GM12878 (cell line): ENCODE results near the gene SPTBN1. TPM values are rescaled to one million over a fixed set of nuclear protein-coding genes. Genes with fewer than 3 reads are reported as not detected.

Experiments
- ATAC-seq: fragments of 200-7000 bp; cut with Tn5 transposase; 3 replicates; pipeline ENCODE4 v1.9.1; 2020; ENCODE audit warnings: mild to moderate bottlenecking, moderate library complexity
- BruUV-seq: library from RNA; stranded (reverse); fragments of 400-500 nt; replicated peaks from 2 replicates; lab custom pipeline; 2021; lab: Mats Ljungman, UMichigan
- CTCF ChIA-PET: fragments of 300-600 bp; sonication (Branson Sonifier 250); formaldehyde crosslinking; extraction: SDS; loops from one replicate; lab custom pipeline; 2021; ENCODE audit warnings: inconsistent platforms; lab: Yijun Ruan, JAX
- POLR2A ChIA-PET: fragments of 350-600 bp; formaldehyde crosslinking; extraction: SDS; loops from one replicate; lab custom pipeline; 2021; ENCODE audit warnings: inconsistent platforms; lab: Charles Lee
- RAD21 ChIA-PET: fragments of 300-600 bp; sonication (Branson Sonifier 250); formaldehyde crosslinking; loops from one replicate; lab custom pipeline; 2023; ENCODE audit warnings: antibody characterized with exemption; ENCODE audit not compliant: unreplicated experiment; lab: Charles Lee
- SMC1A ChIA-PET: fragments of 300-600 bp; sonication (Branson Sonifier 250); formaldehyde crosslinking; loops from one replicate; lab custom pipeline; 2023; ENCODE audit not compliant: unreplicated experiment, uncharacterized antibody; lab: Charles Lee
- DNase-seq: peaks from one replicate; pipeline ENCODE4 v3.0.0-alpha.2; 2011; ENCODE audit warnings: low read depth, low spot score
- FAIRE-seq: peaks from 3 replicates; lab custom pipeline; 2011; peaks lifted over from hg19 to GRCh38; lab: Jason Lieb, UNC
- H2AFZ ChIP-seq: 2 replicates; pipeline ENCODE4 v1.6.0; 2011; ENCODE audit warnings: low read depth, low read length, control low read depth; ENCODE audit not compliant: control insufficient read depth
- H3K27ac ChIP-seq: 2 replicates; pipeline ENCODE4 v1.5.1; 2011; ENCODE audit warnings: control low read depth; ENCODE audit not compliant: control insufficient read depth, insufficient read depth
- H3K27me3 ChIP-seq, 2 experiments: replicated peaks in 1 of 2; 2 replicates each; pipeline versions ENCODE4 v1.6.0 to v1.6.1; 2011; ENCODE audit warnings: low read length in 1 of 2; ENCODE audit not compliant: control insufficient read depth in 2 of 2, insufficient read depth in 2 of 2
- H3K36me3 ChIP-seq, 2 experiments: 2 replicates each; pipeline ENCODE4 v1.5.1; 2011; ENCODE audit warnings: low read length in 1 of 2; ENCODE audit not compliant: control insufficient read depth in 2 of 2, insufficient read depth in 2 of 2
- H3K4me1 ChIP-seq: 2 replicates; pipeline ENCODE4 v1.6.1; 2011; ENCODE audit warnings: mild to moderate bottlenecking, low read length, moderate library complexity, mixed read lengths; ENCODE audit not compliant: control insufficient read depth, insufficient read depth
- H3K4me2 ChIP-seq: 2 replicates; pipeline ENCODE4 v1.6.0; 2011; ENCODE audit warnings: control low read depth; ENCODE audit not compliant: control insufficient read depth, insufficient read depth
- H3K4me3 ChIP-seq: fragments of 200-600 bp; sonication (generic); 2 replicates; pipeline ENCODE4 v1.5.1; 2016
- H3K79me2 ChIP-seq: 2 replicates; pipeline ENCODE4 v1.6.0; 2011; ENCODE audit warnings: low read length; ENCODE audit not compliant: control insufficient read depth, insufficient read depth
- H3K9ac ChIP-seq: 2 replicates; pipeline ENCODE4 v1.8.0; 2011; ENCODE audit warnings: low read length, control low read depth, mixed read lengths; ENCODE audit not compliant: control insufficient read depth, insufficient read depth
- H3K9me3 ChIP-seq: replicated peaks from 3 replicates; pipeline ENCODE4 v1.5.1; 2011; ENCODE audit warnings: mild to moderate bottlenecking, low read length; ENCODE audit not compliant: control insufficient read depth, insufficient read depth
- H4K20me1 ChIP-seq: 2 replicates; pipeline ENCODE4 v1.6.0; 2011; ENCODE audit not compliant: control insufficient read depth, insufficient read depth
- CBX3 ChIP-seq: fragments of 200-600 bp; sonication (generic); IDR thresholded peaks from 2 replicates; pipeline ENCODE4 v1.6.1; 2016; ENCODE audit warnings: low read depth, borderline replicate concordance
- E4F1 ChIP-seq: fragments of 450-650 bp; IDR thresholded peaks from 2 replicates; pipeline ENCODE4 v1.6.1; 2018; ENCODE audit warnings: borderline replicate concordance, mild to moderate bottlenecking; ENCODE audit not compliant: partially characterized antibody
- ESRRA ChIP-seq: IDR thresholded peaks from 2 replicates; pipeline ENCODE4 v1.6.1; 2012; ENCODE audit warnings: mild to moderate bottlenecking, low read length, improper control_type of control experiment
- MYC ChIP-seq: IDR thresholded peaks from 2 replicates; pipeline ENCODE4 v1.6.1; 2011; ENCODE audit warnings: mild to moderate bottlenecking, low read length, moderate library complexity, inconsistent platforms; ENCODE audit not compliant: insufficient read depth, insufficient replicate concordance, insufficient read length, severe bottlenecking
- TBL1XR1 ChIP-seq: IDR thresholded peaks from 2 replicates; pipeline ENCODE4 v1.6.1; 2012; ENCODE audit warnings: low read depth, low read length, improper control_type of control experiment
- WGBS: methylation state at CpG from one replicate; pipeline ENCODE4 v1.1.6; 2016; ENCODE audit warnings: low lambda C conversion rate; ENCODE audit not compliant: insufficient replicate concordance, insufficient coverage; ENCODE audit errors: missing lambda C conversion rate; 5-methylcytosine and 5-hydroxymethylcytosine counted together
- in situ Hi-C: fragments of 300-500 bp; cut with MboI; formaldehyde crosslinking; loops from 9 replicates; pipeline ENCODE4 v1.14.3; 2018; ENCODE audit warnings: mixed read lengths
- intact Hi-C: fragments of 100-400 bp; cut with micrococcal nuclease; formaldehyde crosslinking; loops from one replicate; pipeline ENCODE4 v1.14.2; 2022; ENCODE audit not compliant: unreplicated experiment
- polyA plus RNA-seq, 11 experiments: library from polyadenylated mRNA; depleted of rRNA in 4 of 11; unstranded in 6 of 11; stranded (reverse) in 5 of 11; fragments of >200 nt; fragmentation: Nextera tagmentation in 4 of 11; fragmentation: Illumina TruSeq in 1 of 11; extraction: Ambion mirVana in 4 of 11; extraction: Trizol in 1 of 11; gene quantifications; 1 replicate in 1 of 11; 2 replicates in 10 of 11; pipeline versions ENCODE4 v1.2.1 to v1.2.3, GENCODE V29; 2011 to 2016; ENCODE audit warnings: inconsistent platforms in 2 of 11, missing spikeins in 2 of 11, low read depth in 1 of 11
- total RNA-seq, 4 experiments: library from RNA; depleted of rRNA in 3 of 4; stranded (reverse); fragments of >200 nt in 3 of 4; fragmentation: Illumina TruSeq in 1 of 4; extraction: Trizol in 1 of 4; gene quantifications; 2 replicates each; pipeline versions ENCODE4 v1.2.1 to v1.2.3, GENCODE V29; 2013 to 2021

The SPTBN1 gene
- total and polyA plus RNA-seq, 10 of the 15 experiments (the other 5 are each of a cell fraction or from before 2014, with no cell fraction given), result 20.6 to 154 (median 76.7) TPM

- POLR2A ChIA-PET, result interaction anchor here (1.4 to 1.8 kb wide), 2 partner anchors 32 to 45 kb away, joined by 4 to 9 read pairs; no protein-coding TSS in a partner anchor
- no peak for FAIRE-seq
- no peaks in the 10 kb centered on the region for H3K27me3 ChIP-seq
- no peak for DNase-seq
- no peak for ATAC-seq
- no peaks in the 10 kb centered on the region for H3K36me3 ChIP-seq
- no peak overlapping the region for H3K27ac ChIP-seq
- peaks cover 18% of the 10 kb centered on the region for H3K4me1 ChIP-seq
- CTCF ChIA-PET, result interaction anchor here (0.8 to 9.5 kb wide), 6 partner anchors 28 to 179 kb away, joined by 3 to 177 read pairs (median 29); no protein-coding TSS in a partner anchor
- SMC1A ChIA-PET, result interaction anchor here (1.5 to 9.9 kb wide), 7 partner anchors 29 to 177 kb away, joined by 7 to 125 read pairs (median 42); no protein-coding TSS in a partner anchor
- no peak overlapping the region for H2AFZ ChIP-seq
- H3K4me2 ChIP-seq, result no peak overlapping the region
- no peaks in the 10 kb centered on the region for H3K79me2 ChIP-seq
- in situ Hi-C loops (loop anchor here (10.0 kb wide), 2 partner anchors 178 to 308 kb away; no protein-coding TSS in a partner anchor), intact Hi-C loops (no loop called here)
- no peak overlapping the region for H3K9ac ChIP-seq
- RAD21 ChIA-PET, result interaction anchor here (0.6 to 8.7 kb wide), 4 partner anchors 14 to 178 kb away, joined by 3 to 157 read pairs (median 32); no protein-coding TSS in a partner anchor
- no TSS peak for BruUV-seq
- TF ChIP-seq MYC (no peak), ESRRA (no peak), CBX3 (no peak), TBL1XR1 (no peak), E4F1 (no peak)
- H3K4me3 ChIP-seq, result no peak overlapping the region
- H3K9me3 ChIP-seq, result no peaks in the 10 kb centered on the region
- 91% methylated on average over 12 of the region's 12 CpGs for WGBS
- no peaks in the 10 kb centered on the region for H4K20me1 ChIP-seq
These were observed 70.2 kb downstream of the SPTBN1 start for GRCh38 chr2:54526226-54526879.
